Panc1 (cell line): Measurements from ENCODE around the gene DQX1. TPM values are rescaled to one million over a fixed set of nuclear protein-coding genes. Genes with fewer than 3 reads are reported as not detected.

ENCODE experiments used
- ATAC-seq: fragments of 200-7000 bp; cut with Tn5 transposase; 2 replicates; pipeline ENCODE4 v1.9.1; 2020; ENCODE audit warnings: mild to moderate bottlenecking, moderate library complexity
- BruUV-seq: library from RNA; stranded (reverse); fragments of 400-500 nt; replicated peaks from 2 replicates; lab custom pipeline; 2021; lab: Mats Ljungman, UMichigan
- CTCF ChIA-PET: fragments of 300-600 bp; sonication (Branson Sonifier 250); formaldehyde crosslinking; loops from one replicate; lab custom pipeline; 2022; ENCODE audit warnings: antibody characterized with exemption; lab: Charles Lee
- POLR2A ChIA-PET: fragments of 300-600 bp; sonication (Branson Sonifier 250); formaldehyde crosslinking; loops from one replicate; lab custom pipeline; 2022; ENCODE audit warnings: antibody characterized with exemption; lab: Charles Lee
- DNase-seq: peaks from one replicate; pipeline ENCODE4 v3.0.0-alpha.2; 2010; ENCODE audit warnings: low read depth, low spot score
- H3K27ac ChIP-seq: 2 replicates; pipeline ENCODE4 v1.5.1; 2011; ENCODE audit warnings: mild to moderate bottlenecking, low read length, inconsistent platforms
- H3K27me3 ChIP-seq: fragments of 200-500 bp; sonication (Bioruptor generic); 2 replicates; pipeline ENCODE4 v1.6.0; 2014; ENCODE audit warnings: low read length, inconsistent platforms; ENCODE audit not compliant: control insufficient read depth, insufficient read depth
- H3K36me3 ChIP-seq: fragments of 200-500 bp; sonication (Bioruptor generic); 2 replicates; pipeline ENCODE4 v1.5.1; 2014; ENCODE audit warnings: inconsistent platforms, mild to moderate bottlenecking, low read length, moderate library complexity; ENCODE audit not compliant: control insufficient read depth, insufficient read depth
- H3K4me1 ChIP-seq: 2 replicates; pipeline ENCODE4 v1.5.1; 2011; ENCODE audit warnings: inconsistent platforms, mild to moderate bottlenecking, low read length, moderate library complexity; ENCODE audit not compliant: control insufficient read depth, insufficient read depth
- H3K4me3 ChIP-seq, 2 experiments: 2 replicates each; pipeline ENCODE4 v1.5.1; 2011 to 2012; ENCODE audit warnings: low read depth in 2 of 2, low read length in 2 of 2, mild to moderate bottlenecking in 2 of 2, inconsistent platforms in 1 of 2, moderate library complexity in 1 of 2
- H3K9me3 ChIP-seq: fragments of 200-500 bp; sonication (Bioruptor generic); 2 replicates; pipeline ENCODE4 v1.5.1; 2014; ENCODE audit warnings: low read depth, mild to moderate bottlenecking, inconsistent platforms, low read length, moderate library complexity; ENCODE audit not compliant: control insufficient read depth, insufficient read depth
- CTCF ChIP-seq: fragments of 450-650 bp; IDR thresholded peaks from 2 replicates; pipeline ENCODE4 v1.5.1; 2017; ENCODE audit warnings: mild to moderate bottlenecking
- POLR2AphosphoS5 ChIP-seq: IDR thresholded peaks from 2 replicates; pipeline ENCODE4 v1.6.1; 2012; ENCODE audit warnings: mild to moderate bottlenecking, low read depth, low read length, moderate library complexity
- REST ChIP-seq, 2 experiments: IDR thresholded peaks; 2 replicates each; pipeline ENCODE4 v1.6.1; 2011 to 2012; ENCODE audit warnings: low read depth in 2 of 2, control low read depth in 1 of 2, low read length in 1 of 2, mild to moderate bottlenecking in 1 of 2, moderate library complexity in 1 of 2; ENCODE audit not compliant: insufficient read depth in 1 of 2
- SIN3A ChIP-seq: IDR thresholded peaks from 2 replicates; pipeline ENCODE4 v1.6.1; 2012; ENCODE audit warnings: low read depth, mild to moderate bottlenecking, low read length, moderate library complexity, borderline replicate concordance; ENCODE audit not compliant: insufficient read depth
- TCF7L2 ChIP-seq: IDR thresholded peaks from 2 replicates; pipeline ENCODE4 v1.6.1; 2011; ENCODE audit warnings: mild to moderate bottlenecking, low read depth, low read length, inconsistent platforms
- in situ Hi-C: cut with HindIII; loops from 2 replicates; pipeline ENCODE4 v1.10.0; 2016; ENCODE audit warnings: low sequenced_read_pairs, low pct_unique_long_range_greater_than_20kb
- intact Hi-C: fragments of 100-400 bp; cut with micrococcal nuclease; formaldehyde crosslinking; loops from one replicate; pipeline ENCODE4 v1.10.0; 2022; ENCODE audit not compliant: unreplicated experiment
- total RNA-seq: library from RNA; stranded (reverse); gene quantifications from one replicate; pipeline ENCODE4 v1.2.1, GENCODE V29; 2021; ENCODE audit not compliant: unreplicated experiment

The DQX1 gene
- total RNA-seq, 1 experiment from 2014 or later = 0.41 TPM

- BruUV-seq = no TSS peak
- Histone ChIP-seq H3K27me3 (no peaks in the 10 kb centered on the region; the same call in 1 of the 2 replicates), H3K4me1 (peaks cover 23% of the 10 kb centered on the region), H3K36me3 (no peaks in the 10 kb centered on the region), H3K4me3 (peak overlapping the region; percentile 70 to 80), H3K27ac (peak overlapping the region; percentile 80), H3K9me3 (no peaks in the 10 kb centered on the region)
- intact Hi-C loops = no loop called here
- ChIA-PET POLR2A (no interaction called here), CTCF (no interaction called here)
- DNase-seq (no peak), ATAC-seq (peak; percentile 91)
- TF ChIP-seq REST (IDR thresholded peaks at IDR 0.05; ENCODE audit: insufficient read depth in 1 of 2, low read depth in 2 of 2, low read length in 1 of 2) = no peak
- no peak for TF ChIP-seq CTCF
- 0 out of 2 replicates have a peak, but pooled peaks have one; percentile 32 for TF ChIP-seq SIN3A
- TF ChIP-seq POLR2AphosphoS5 = peak; percentile 70
- TF ChIP-seq TCF7L2 = peak; percentile 57; the same call in 1 of the 2 replicates
- in situ Hi-C loops = no loop called here
These were observed 23.1 kb upstream of the DQX1 start for GRCh38 chr2:74548900-74549826.

- Histone ChIP-seq H3K27ac (peak overlapping the region; percentile 73), H3K9me3 (no peaks in the 10 kb centered on the region), H3K36me3 (no peaks in the 10 kb centered on the region), H3K4me3 (peak overlapping the region; percentile 70 to 80), H3K4me1 (peaks cover 18% of the 10 kb centered on the region), H3K27me3 (no peaks in the 10 kb centered on the region; the same call in 1 of the 2 replicates)
- CTCF ChIA-PET = interaction anchor here (0.7 kb wide), 2 partner anchors 49 to 64 kb away, joined by 3 to 4 read pairs; partner anchors contain the start of gene LBX2
- intact Hi-C loops = no loop called here
- DNase-seq = no peak
- BruUV-seq = no TSS peak
- POLR2A ChIA-PET = no interaction called here
- no peak for ATAC-seq
- TF ChIP-seq SIN3A (no peak), CTCF (no peak), POLR2AphosphoS5 (no peak), TCF7L2 (no peak; the same call in 1 of the 2 replicates), REST (IDR thresholded peaks at IDR 0.05; ENCODE audit: insufficient read depth in 1 of 2, low read depth in 2 of 2, low read length in 1 of 2) (no peak)
- in situ Hi-C loops = no loop called here
These were observed 22.4 kb upstream of the DQX1 start for GRCh38 chr2:74548285-74548899.
